Measurements from ENCODE around the gene PBXIP1.

Gene PBXIP1

DNA sequence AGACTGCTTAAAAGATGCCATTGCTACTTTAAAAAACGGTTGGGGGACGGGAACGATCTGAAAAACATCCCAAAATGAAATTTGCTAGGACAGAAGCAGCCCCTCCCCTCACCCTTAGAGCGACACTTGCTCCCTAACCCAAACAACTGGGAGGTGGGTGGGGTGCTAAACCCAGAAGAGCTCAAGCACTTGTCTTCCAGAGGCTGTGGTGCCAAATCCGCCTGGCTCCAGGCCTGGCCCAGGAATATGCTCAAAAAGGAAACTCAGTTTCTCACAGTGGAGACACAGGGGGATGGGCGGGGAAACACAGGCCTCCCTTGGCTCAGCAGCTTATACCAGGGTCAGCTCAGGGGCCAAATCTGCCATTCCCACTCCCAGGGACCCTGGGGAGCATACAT, 644 bp upstream of the PBXIP1 start:
- DNase-seq, result peak in 1 of 2 experiments; percentile 65

DNA sequence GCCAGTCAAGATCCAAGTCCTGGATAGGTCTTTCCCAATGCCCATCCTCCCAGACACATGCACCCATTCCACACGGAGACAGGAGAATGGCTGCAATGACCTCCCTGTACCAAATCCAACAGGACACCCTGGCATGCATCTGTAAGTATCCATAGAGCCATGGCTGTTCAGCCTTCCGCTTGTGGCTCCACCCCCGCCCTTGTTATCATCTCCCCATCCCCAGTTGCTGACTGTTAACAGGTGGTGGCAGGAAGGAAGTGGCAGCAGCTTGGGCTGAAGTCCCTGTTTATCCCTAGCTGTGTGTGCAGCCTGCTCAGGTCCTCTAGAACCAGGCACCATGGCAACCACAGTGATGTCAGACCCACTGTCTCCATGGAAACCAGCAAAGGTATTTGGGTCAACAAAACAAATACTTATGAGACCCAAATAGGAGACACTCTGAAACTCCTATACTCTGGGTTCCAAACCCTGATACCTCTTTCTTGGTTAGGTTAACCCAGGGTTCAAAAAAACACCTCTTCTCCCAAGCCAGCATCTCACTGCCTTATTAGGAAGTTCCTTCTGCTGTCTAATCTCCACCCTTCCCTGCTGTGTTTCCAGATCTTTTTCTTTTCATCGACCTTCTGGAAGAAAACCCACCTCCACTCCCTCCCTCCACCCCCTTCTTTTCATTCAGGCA, 721 bp downstream of the PBXIP1 start:
- peak; percentile 87 to 88 for DNase-seq

DNA sequence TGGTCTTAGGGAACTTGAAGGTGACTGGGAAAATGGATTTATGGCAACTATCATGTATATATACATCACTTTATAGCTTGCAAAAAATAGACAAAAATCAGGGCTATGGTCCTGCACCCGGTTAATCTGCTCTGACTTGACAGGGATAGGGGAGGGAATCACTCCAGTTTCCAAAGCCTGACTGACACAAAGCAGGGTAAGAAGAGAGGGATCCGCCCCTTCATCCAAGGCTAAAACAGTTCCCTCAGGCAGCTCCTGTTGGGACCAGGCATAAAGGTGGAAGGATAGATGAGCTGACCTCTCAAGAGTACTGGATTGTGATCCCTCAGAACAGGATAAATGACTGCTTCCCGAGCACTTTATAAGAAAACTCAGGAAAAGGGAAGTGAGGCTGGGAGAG, 1.4 kb downstream of the PBXIP1 start:
- DNase-seq, result no peak

DNA sequence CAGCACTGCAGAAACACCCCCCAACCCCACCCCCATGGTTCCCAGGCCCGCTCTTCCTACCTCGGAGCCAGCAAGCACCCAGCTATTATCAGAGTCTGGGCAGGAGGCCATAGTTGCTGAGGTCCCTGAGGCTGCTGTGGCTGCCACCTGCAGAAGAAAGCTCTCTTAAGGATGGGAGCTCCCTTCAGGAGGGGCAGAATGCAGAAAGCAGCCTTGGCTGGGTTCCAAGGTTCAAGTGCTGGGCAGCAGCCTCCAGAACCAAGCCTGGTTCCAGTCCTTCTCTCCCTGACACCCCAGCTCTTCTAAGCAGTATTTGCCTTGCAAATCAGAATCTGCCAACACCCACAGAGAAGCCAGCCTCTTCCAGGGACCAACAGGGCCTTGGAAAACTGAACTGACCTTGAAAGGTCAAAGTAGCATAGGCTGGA, 2.3 kb downstream of the PBXIP1 start:
- DNase-seq, result no peak

DNA sequence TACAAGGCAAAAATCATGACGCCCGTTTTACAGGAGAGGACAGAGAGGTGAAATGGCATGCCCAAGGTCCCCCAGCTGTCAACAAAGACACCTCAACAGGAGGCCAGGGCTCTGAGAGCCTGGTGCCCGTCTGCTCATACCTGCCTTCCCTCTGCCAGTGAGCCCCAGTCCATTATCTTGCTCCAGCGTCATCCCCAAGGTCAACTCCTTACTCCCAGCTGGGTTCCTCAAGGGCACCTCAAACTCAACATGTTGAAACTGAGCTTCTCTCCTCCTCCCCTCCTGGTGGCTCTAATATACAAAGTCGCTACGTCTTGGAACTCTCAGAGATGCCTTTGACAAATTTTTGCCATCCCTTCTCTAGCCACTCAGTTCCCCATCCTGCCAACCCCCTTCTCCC, 3.2 kb downstream of the PBXIP1 start:
- no peak for DNase-seq

DNA sequence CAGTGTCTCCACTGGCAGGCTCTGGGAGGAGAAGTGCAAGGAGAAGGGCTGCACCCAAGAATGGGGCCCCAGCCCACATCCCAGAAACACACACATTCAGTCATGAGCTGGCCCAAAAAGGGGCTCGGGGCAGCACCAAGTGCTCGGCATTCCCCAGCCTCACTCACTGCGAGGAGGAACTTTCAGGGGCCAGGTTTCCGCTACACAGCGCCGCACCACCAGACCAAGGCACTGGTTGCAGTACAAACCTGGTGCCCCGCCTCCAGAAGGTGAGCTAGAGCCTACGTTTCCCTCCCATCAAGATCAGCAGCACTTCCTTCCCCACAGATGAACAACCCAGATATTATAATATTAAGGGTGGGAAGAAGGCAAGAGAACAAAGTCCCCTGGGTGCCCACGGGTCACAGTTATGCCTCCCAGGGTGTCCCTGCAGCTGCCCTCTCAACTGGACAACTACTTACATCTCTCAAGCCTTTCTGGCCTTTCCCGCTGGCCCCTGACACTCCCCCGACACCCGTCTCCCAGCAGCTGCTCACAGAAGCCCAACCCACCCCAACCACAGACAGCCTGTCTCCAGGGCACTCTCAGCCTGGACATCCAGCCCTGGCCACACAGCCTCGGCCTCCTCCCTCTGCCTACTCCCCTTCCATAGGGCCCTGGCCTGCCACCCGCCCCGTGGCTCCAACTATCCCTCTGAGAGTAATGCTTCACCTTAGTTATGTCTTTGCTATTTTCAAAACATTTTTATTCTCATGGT, 3.8 kb downstream of the PBXIP1 start:
- no peak for DNase-seq

DNA sequence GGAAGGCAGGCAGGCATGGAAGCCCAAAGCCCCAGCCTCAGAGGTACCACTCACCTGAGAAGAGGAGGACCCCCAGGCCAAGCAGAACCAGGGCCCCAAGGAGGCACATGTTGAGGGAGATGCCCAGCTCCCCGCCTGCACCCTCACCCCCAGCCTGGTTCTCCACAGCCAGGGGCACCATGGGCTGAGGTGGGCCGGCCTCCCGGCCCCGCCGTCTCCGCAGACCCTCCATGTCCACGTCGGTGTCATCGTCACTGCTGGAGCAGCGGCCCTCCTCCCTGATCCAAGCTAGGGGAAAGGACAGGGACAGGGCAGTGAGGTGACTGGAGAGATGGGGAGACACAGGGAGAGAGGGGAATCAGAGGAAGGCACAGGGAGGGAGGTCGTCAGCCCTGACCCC, 7.8 kb downstream of the PBXIP1 start:
- DNase-seq, result no peak

DNA sequence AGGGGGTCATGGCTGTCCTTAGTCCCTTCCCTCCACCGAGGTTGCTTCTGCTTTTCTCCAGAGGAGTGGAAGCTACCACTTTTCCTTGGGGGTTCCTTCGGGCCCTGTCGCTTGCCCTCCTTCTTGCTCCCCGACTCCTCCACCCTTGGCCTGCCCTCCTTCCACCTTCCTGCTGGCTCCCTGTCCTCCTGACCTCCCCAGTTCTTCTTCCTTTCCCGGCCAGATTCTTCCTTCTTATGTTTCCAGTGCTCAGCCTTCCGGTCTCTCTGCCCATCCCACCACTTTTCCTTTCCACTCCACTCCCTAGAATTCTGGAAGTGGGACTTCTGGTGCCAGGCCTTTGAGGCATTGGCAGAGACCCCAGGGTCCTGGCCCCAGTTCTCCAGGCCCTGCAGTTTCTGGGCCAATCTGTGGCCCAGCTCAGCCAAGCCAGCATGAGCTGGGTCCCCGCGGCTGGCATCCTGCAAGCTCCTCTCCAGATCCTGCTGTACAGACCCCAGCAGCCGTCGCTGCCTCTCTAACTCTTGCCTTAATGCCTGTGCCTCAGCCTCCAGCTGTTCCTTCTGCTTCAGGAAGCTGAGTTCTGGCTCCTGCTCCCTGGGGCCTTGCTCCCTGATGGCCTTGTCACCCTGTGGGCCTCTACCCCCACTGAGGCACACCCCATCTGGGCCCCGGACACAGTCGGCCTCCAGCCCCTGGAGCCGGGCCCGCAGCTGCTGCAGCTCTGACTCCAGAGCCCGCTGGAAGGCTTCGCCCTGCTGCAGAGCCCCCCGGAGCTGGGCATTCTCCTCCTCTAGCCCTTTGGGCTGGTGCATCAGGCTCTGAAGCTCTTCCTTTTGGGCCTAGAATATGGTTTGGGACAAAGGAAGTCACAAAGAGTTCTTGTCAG, 9.7 kb downstream of the PBXIP1 start:
- DNase-seq, result no peak

DNA sequence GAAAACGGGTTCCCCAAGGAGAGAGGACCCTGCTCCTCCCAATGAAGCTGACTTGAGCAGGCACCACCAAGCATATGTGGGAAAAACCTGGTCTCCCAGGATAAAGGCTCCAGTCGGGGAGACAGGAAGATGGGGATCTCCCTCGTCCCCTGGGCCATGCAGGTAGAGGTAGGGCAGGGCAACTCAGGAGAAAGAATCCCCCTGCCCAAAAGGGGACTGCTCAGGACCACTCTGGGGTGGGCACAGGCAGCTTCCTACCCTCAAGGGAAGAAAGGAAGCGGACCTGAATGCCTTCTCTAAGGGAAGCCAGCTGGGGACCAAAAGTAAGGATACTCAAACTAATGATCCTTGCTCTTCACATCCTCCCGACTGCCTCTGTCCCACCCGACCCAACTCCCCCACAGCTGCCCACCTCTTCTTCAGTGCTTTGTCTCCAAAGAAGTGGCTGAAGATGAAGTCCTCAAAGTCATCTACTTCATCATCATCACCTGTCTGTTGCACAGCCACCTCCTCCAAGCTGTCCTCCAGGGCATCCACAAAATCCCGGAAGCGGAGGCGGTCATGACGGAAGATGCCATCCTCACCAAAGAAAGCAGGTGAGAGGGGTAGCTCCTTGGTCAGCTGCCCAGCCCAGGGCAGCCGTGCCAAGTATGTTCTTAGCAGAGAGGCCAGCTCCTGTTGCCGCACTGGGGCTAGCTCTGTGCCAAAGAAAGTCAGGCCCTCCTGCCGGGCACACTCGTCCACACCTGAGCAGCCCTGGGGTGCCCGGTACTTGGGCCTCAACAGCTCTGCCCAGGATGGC, 10.5 kb downstream of the PBXIP1 start:
- no peak for DNase-seq

DNA sequence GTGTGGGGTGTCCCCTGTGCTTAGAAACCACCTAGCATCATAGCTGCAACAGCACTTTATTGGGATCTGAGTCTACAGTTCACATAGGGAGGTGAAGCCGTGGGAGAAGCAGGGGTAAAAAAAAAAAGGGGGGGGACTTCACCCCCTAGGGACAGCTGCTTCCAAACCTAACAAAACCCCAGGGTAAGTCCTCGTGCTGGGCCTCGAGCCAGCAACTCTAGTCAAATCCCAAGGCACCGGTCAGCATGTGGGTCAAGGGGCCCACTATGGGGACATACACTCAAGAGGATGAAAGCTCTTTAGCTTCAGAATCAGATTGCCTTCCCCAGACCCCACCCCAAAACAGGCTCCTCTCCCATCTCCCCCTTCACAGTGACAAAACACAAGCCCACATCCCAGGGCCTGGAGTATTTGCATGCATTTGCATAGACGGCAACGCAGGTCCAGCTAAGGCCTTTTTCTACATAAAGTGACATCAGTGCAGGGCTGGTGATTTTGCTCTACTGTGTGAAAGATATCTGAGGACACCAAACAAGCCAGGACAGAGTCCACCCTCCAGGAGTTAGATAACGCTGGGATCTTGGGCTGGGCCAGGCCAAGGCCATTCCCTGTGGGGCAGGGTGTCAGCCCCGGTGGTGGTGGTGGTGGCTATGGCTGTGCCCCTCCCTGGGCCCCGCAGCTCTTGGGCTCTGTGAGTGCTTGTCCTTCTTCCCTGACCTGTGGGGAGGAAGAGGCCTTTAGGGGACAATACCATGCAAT, 11.3 kb downstream of the PBXIP1 start:
- no peak for DNase-seq

DNA sequence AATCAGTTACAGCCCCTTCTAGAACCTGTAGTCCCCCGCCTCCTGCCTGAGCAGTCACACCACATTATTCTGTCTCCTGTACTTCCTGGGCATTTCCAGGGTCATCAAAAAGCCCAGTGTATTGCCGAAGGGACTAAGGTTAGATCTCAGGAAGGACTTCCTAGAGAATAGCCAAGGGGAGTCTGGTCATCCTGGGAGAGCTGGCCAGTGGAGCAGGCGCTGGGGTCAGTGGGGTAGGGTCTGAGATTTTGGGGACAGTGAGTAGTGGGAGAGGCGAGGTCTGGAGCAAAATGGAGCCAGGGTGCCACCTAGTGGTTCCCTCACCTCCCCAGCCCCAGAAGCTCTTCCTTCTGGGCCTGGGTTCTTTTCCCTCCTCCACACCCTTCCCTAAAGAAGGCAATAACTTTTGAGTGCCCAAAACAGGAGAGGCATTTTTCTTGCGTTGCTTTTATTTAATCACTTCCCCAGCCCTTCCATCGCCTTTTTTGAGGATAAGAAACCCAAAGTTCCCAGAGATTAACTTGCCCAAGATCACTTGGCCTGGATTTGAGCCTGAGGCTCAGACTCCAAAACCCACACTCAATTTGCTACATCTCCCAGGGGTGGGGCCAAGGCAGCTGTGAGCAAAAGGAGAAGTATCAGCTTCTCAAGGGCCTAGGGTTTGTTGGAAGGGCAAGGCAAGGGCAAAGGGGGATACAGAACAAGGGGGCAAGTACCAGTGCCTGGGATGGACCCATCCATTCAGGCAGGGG, 12.1 kb downstream of the PBXIP1 start:
- DNase-seq, result peak; percentile 8 to 21

DNA sequence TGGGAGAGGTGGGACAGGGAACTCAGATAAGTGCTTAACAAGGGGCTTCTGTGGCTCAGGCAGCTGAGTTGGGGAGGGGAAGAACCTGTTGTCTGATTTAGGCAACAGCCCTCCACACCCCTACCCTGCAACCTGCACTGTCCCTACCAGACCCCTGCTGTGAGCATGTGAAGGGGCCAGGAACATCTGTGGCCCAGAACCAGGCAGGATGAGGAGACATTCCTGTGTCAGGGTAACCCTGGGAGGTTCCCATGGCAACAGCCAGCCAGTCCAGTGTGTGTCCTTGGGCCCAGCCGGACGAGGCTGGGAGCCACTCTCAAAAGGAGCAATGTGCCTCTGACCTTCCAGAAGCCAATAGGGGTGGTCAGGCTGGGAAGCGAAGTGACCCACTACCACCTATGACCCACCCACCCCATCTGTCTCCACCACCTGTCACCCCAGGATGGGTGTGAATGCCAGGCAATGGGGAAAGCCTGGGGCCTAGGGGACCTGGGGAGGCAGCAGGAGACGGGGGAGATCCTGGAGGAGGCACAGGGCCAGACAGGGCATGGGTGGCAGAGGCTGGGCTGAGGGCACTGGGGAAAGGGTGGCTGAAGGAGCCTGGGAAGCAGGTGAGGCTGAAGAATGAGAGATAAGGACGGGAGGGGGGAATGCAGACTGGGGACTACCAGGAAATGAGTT, 14.4 kb downstream of the PBXIP1 start:
- peak; percentile 94 to 96 for DNase-seq

DNA sequence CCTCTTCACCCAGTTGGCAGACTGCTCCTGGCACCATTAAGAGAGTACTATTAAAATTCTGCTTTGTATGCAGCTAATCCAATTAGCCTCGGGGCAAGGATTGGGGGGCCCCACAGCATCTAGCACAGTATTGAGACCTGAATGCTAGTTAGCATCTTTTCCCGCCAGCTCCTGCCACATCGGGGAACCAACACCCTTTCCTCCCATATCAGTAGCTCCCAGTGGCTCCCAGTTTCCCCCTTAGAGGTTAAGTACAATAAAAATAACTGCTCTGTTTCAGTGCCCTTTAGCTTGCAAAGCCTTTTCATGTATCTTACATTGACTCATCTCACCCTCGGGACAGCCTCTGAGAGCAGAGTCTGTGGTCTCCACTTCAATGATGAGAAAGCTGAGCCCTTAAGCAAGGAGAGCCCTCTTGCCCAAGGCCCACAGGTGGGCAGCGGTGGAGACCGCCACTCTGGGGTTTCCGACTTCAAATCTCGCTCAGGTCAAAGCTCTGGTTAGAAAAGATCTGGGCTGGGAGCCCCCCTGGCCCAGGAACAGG, 15.2 kb downstream of the PBXIP1 start:
- DNase-seq, result peak; percentile 56 to 83

DNA sequence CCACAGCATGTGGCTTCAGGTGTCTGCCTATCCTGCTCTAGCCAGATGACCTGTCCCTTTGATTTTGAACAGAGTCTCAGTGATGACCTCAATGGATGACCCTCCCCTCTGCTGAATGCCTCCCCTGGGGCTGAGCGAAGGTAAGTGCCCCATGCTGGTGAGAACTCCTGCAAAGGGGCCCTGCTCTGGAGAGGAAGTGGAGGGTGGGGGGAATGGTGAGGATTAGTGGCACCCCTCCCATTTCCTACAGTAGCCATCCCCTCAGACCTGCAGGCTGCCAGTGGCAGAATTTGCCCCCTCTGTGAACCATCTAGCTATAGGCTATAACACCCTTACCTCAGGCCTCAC, 15.7 kb downstream of the PBXIP1 start:
- DNase-seq, result no peak

DNA sequence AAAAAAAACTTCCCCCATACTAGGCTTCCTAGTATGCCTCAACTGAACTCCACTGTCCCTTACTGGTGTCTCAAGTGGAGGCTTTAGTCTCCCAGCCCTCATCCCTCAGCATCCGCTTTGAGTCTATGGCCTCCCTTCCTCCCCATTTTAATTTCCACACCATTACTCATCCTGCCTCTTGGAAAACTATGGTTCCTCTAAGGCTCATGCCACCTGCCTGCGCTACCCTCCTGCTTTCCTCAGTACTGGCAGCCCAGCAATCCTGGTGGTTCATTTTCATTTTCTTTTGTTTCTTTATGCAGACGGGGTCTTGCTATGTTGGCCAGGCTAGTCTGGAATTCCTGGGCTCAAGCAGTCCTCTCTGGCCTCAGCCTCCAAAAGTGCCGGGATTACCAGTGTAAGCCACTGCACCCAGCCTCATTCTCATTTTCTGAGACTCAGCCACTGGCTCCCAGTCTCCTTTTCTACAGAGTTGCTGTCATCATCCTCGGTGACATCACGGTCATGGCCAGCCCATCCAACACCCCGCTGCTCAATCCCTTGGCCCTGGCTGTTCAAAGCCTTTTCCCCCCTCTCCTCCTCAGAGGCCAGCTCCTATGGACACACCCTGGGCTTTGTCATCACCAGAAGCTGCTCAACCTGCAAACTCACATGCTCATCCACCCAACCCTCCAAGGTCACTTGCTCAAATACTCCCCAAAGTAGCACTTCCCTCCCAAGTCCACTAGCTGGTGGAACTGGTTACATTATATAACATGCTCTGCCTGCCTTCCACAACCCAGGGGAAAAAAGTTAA, 17.1 kb downstream of the PBXIP1 start:
- DNase-seq, result no peak

DNA sequence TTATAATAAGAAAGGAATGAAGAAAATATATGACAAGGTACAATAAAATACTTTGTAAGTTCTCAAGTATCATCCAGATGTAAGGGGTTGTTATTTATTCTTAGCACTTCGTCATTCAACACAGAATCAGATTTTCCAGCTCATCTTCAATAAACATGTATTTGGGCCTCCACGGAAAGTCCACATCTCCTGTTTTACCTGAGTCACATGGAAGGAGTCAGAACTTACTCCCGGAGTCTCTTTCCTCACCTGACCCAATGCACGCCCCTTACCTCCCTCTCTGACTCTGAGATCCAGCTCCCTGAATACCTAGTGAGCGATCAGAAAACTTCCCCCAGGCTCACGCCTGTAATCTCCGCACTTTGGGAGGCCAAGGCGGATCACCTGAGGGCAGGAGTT, 17.9 kb downstream of the PBXIP1 start:
- DNase-seq, result no peak

DNA sequence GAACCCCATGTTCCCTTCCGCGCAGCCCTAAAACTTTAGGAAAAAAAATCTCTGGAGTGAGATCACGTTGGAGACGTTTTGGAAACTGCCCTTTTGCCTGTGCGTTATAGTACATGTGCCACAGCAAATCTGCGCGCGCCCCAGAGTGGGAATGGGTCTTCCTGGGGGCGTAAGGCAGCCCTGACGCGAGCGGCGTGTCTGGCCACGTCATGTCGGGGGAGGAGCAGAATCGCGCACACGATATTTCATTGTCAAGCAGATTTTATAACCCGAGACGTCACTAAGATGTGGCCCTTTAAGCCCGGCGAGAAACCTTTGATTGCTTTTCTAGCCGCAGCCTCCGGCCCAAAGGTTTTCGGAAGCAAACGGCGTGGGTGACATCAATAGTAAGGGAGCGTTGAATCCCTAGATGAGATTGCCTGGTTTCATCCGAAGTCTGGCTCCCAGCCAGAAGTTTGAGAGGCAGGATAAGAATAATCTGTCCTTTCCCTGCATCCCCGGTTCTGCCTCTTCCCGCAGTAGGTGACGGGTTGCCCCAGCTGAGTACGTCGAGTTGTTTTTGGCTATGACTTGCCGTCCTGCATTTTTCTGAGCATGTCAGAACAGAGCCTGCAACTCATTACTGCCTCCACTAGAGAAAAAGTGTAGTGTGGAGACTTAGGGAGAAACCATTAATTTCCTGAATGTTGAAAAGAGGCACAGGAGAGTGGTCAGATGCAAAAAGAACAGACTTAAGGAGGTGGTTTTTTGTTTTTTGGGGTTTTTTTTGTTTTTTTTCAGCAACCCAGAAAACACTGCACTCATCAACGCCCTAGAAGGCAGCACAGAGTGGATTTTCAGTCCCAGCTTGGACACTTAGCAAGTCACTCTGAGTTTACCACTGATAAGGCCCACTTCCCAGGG, 18.6 kb downstream of the PBXIP1 start:
- peak; percentile 90 to 91 for DNase-seq

DNA sequence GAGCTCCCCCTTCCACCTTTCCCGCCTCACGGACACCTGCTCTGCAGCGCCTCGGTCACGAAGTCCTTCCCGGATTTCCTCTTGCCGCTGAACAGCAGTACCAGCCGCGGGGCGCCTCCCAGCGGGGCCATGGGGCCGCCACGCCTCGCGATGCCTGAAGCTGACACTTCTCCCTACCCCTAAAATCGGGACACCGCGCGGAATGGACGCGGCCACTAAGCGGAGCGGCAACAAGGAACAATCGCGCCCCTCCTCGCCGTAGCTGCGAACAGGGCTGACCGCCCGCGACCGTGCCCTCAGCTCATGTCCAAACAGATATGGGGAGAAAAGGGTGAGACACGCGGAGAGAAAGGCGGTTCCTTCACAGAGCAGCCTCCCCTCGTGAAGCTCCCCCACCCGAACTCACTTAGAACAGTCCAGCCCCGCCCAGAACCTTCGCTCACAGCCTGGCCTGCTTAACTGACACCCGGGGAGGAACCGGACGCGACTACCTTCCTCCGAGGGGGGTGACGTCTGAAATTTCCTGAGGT, 19.3 kb downstream of the PBXIP1 start, which contains the start of gene PMVK:
PMVK (minus strand) TSS at position 165 of the 530 bp plus-strand sequence; CDS start at position 131, 34 bp downstream.
- peak; percentile 91 for DNase-seq
